HG02885 (cell line): ENCODE results near the gene OPCML.

ENCODE experiments used
- ATAC-seq: cut with Tn5 transposase; IDR thresholded peaks from one replicate; pipeline ENCODE4 v1.9.1; 2021; ENCODE audit warnings: mild to moderate bottlenecking; ENCODE audit not compliant: unreplicated experiment, poor library complexity

The OPCML gene

DNA sequence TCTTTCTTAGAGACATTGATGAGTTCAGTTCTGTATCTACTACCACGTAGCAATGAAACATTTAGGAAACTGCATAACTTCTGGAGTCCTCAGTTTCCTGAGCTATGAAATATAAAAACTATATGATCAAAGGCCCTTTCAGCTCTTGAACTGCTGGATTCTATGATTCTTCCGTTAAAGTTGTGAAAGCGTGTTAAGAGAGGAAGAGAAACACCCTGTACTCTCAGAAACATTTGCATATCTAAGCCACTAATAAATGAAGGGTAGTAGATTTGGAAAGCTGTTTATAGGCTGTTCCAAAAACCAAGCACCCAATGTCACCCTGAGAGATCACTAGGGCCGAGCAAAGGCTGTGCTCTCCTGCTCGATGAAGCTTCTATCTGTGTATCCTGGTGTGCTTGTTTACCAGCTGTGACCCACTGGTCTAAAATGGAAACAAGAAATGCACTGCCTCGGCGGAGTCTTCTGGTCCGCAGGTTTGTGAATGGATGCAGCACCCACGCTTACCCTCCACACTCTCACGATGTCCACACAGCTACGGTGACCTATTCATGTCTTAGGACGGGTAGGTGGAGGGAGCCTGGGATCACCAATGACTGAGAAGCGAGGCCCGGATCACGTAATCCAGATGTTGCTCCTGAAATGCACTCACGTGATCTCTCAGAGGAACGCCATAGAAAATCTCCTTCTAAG is 325.8 kb downstream of the OPCML start:
- no peak for ATAC-seq

DNA sequence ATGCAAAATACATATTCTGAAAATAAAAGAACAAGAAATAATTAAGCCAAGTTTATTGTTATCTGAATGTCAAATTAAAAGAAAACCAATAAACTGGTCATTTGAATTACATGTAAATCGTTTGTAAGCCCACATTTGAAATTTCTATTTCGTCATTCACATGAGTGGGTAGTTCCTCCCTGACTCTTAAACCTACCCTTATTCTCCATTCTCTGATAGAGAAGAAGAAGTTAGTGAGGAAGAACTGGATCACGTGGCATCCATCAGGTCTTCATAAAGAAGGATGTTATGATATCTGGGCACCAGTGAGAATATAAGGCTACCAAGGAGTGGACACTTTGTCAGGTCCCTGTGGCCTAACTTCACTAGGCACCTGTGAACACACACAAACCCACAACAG is 328.1 kb downstream of the OPCML start:
- ATAC-seq, result no peak

DNA sequence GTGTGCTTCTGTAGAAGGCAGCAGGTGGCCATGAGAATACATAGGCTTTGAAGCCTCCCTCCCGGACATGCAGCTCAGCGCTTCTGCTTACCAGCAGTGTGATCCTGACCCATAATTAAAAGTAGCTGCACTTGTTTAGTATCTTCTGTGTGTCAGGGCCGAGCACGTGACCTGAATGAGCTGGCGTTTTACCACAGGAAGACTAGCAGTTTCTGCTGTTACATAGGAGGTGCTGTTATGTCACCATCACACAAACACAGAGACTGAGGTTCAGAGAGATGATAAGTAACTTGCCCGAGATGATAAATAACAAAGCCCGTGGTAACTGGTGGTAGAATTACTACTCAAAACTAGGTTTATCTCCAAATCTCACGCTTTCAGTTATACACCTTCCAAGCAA is 329.5 kb downstream of the OPCML start:
- no peak for ATAC-seq

DNA sequence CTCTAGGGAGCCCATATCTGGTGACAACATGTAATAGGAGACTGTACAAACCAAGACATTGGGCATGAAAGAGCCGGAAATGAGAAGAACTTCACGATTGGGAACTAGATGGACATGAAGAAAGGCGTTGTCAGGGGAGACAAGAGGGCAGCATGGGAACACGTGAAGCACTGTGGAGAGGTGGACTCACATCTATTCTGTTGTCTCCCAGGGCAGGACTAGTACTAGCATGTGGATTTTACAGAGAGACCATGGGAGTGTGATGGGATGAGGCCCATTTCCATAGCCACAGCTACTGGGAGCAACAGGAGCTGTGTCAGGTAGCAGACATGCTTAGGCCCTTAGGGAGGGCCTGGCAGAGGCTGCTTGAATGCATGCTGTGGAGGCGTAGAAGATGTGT is 333.9 kb downstream of the OPCML start:
- ATAC-seq, result no peak

DNA sequence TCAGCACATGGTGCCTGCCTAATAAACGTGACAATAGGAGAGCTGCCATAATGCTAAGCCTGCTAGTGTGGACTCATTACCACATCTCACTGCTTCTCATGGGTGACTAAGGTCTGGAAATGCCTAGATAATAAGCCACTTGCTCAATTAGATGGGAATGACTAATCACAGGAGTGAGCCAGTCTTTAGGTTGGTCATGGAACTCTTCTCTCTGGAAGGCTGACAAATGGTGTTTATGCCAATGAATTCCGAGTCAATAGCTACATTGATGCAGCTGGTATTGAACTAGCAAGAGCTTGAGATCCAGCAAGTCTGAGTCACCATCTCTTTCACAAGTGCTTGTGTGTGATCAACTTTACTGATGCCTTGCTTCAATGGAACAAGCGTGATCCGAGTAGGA is 334.9 kb downstream of the OPCML start:
- ATAC-seq, result no peak

DNA sequence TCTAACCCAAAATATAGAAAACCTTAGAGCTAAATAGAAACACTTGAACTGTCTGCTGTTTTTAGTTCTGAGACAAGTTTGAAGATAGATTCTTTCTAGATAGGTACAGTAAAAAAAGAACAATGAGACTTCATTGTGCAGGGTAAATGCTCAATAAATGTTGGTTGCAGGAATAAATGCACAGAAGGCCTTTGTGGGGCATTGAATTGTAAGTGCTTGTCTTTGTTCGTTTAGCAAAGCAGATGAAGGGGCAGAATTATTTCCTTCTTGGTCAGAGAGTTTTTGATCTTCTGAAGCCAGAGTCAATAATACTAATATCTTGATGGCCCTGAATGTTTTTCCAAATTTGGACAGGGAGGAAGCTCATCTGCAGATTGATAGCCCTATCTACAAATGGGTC is 340.4 kb downstream of the OPCML start:
- ATAC-seq, result no peak

DNA sequence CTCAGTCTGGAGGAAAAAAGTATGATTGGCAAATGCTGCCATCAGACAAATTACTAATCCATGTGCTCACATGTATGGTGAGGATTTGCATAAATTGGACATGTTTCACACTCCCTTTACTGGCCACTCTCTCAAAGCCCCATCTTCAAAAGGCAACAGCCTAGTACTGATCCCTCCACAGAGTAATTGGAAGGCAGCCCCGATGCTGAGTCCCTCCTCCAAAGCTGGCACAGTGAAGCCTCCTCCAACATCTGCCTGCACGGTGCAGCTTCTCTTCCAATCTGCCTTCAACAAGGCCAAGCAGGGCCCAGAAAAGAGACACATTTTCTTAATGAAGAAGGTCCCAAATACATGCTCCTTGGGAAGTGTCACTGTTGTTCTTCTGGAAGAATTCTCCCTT is 350.6 kb downstream of the OPCML start:
- no peak for ATAC-seq

DNA sequence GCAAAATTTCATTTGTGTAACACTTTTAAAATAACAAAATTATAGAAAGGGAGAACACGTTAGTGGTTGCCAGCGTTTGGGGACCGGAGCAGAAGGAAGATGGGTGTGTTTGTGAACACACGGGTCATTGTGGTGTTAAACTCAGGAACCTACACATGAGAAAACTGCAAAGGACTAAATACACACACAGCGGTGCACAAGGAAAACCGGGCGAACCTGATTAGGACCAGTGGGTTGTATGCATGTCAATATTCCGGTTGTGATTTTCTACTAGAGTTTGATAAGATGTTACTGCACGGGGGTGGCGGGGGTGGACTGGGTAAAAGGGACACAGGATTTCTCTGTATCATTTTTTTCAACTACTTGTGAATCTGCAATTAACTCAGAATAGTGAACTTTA is 351.2 kb downstream of the OPCML start:
- ATAC-seq, result no peak

DNA sequence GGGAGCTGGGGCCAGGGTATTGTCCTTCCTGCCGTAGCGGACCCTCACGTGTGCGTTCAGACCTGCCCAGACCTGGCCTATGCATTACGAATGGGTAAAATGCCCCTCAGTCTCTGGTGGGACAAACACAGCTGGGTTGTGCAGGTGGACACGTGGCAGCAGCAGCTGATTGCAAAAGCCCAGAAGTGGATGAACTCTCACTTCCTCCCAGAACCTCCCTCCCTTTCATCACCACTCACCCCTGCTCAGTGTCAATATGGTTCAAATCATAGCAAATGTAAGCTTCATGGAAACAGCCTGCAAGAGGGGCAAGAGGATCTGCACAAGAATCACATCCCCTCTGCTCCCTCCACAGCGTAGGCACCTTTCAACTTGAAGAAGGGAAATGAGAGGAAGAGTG is 352.1 kb downstream of the OPCML start:
- ATAC-seq, result no peak

DNA sequence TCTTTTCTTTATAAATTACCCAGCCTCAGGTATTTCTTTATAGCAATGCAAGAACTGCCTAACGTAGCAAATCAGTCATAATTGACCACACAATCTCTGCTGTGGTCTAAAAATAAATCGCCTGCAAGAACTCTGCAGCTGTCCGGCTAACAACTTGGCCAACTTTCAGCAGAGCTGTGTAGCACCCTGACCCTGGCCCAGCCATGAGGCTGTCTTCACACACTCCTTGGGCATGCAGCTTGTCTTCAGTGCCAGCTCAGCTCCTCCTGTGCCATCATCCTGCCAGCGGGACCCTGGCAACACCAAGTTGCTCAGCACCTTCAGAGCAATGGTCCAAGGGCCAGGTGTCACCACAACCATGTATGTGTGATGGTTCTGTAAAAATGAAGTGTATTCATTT is 355.6 kb downstream of the OPCML start:
- no peak for ATAC-seq

DNA sequence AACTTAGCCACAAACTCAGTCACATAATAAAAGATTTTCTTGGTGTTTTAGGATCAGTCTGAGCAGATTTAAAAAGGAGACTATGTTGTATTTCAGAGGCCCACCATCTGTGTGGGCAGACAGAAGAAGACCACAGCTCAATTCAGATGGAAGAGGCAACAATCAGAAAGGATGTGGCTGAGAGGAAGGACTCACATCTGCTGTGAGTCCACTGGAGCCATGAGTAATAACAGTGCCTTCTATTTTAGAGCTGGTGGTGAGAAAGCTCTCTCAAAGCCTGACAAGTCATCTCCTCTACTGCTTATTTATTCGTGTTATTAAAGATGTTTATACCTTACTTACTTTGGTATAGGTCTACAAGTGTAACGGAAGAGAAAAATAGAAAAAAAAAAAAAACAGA is 357.2 kb downstream of the OPCML start:
- peak; percentile 90 for ATAC-seq

DNA sequence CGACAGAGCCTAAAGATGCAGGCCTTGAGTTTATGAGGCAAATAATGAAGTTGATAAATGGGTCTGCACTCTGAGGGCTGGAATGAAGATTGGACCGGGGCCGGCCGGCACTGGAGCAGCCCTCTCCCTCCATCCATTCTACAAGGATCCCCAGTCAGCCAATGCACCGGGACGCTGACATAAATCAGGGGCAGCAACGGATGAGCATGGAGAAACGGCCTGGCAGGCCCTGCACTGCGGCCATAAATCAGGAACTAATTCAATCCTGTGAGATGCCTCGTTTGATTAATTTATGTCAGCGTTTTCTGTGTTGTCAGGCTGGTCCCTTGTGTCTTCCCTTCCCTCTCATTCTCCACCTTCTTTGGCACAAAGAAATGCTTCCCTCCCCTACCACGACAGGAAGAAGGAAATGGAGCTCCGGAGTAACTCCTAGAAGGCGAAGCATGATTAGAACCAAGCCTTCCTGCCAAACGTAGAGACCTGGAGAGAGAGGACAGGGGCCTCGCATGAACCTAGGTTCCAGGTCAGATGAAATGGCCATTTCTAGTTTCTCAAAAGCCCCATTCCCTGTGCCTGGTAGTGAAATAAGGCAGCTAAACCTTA is 358.4 kb downstream of the OPCML start:
- no peak for ATAC-seq

DNA sequence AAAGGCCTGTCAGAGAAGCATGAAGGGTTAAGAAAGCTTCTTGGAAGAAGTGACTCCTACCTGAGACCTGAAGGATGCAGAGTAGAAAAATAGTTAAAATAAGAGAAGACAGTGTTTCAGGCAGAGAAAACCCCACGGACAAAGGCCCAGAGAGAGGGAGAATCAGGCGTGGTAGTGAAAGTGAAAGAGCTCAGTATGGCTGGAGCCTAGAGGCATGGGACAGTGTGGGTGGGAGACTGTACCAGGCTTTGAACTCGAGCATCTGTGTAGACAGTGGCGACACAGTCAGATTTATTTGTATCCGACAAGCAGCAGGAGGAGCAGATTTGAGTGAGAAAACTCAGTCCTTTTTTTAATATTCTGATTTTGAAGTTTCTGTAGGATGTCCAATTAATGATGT is 360.0 kb downstream of the OPCML start:
- peak; percentile 44 for ATAC-seq

DNA sequence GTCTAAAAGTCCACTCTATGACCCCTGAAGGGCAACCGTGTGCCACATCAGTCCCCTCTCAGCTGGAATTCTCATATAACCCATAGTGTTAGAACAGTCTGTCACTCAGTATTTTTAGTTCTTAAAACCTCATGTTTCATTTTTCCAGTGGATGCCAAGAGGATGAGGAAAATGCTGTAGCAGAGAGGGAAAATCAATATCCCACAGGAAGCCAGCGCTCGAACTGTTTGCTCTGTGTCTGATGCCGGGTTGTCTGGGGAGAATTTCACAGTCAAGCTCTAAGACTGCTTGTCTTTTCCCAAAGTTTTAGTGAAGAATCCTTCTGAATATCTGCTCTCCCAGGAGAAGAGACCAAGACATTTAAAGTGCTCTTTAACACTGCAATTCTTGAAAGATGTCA is 360.9 kb downstream of the OPCML start:
- ATAC-seq, result no peak

DNA sequence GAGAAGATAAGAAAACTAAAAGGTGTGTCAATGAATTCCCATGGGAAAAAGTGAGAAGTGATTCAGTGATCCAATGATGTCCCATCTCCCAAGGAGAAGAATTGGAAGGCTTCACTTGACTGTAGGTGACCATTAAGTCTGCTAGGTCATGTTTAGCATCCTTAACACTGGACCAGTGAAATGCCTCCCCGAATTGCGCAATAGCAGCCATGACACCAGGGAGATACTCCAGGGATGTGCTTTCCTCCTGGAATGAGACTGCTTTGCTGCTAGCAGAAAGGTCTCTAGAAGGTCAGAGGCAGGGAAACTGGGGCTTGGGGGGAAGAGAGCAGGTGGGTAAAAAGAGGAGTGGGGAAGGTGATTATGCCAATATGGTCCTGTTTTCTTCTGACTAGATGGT is 364.3 kb downstream of the OPCML start:
- ATAC-seq, result no peak

DNA sequence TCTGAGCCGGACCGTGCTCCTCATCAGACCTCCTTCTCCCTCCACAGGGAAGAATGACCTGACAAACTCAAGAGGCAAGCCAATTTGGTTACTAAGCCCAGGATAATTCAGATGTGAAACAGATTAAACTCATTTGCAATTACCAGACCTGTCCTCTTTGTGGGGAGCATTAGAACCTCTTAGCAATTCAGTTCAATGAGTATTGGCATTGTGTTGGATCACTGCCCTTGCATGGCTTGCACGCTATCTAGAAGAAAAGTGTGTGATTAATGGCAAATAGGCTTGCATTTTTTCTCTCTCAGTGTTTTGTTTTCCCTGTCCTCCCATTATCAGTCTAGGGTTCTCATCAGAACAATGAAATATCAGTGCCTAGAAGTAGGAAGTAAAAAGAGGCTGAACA is 365.6 kb downstream of the OPCML start:
- no peak for ATAC-seq

DNA sequence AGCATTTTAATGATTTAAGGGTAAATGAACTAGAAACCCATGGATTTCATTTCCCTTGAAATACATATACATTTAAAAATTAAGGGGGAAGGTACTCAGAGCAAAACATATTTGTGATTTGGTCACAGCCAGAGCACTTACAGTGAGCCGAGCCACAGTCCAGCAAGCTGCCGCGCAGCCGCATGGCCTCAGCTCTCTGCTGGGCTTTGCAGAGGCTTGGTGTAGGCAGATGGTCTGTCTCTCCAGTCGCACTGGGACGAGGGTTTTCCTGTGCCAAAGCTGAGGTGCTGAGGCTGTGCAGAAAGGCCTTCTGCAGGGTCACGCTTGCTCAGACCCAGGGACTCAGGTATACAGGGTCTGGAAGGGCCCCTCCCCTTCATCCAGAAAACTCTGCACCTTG is 367.3 kb downstream of the OPCML start:
- ATAC-seq, result no peak

DNA sequence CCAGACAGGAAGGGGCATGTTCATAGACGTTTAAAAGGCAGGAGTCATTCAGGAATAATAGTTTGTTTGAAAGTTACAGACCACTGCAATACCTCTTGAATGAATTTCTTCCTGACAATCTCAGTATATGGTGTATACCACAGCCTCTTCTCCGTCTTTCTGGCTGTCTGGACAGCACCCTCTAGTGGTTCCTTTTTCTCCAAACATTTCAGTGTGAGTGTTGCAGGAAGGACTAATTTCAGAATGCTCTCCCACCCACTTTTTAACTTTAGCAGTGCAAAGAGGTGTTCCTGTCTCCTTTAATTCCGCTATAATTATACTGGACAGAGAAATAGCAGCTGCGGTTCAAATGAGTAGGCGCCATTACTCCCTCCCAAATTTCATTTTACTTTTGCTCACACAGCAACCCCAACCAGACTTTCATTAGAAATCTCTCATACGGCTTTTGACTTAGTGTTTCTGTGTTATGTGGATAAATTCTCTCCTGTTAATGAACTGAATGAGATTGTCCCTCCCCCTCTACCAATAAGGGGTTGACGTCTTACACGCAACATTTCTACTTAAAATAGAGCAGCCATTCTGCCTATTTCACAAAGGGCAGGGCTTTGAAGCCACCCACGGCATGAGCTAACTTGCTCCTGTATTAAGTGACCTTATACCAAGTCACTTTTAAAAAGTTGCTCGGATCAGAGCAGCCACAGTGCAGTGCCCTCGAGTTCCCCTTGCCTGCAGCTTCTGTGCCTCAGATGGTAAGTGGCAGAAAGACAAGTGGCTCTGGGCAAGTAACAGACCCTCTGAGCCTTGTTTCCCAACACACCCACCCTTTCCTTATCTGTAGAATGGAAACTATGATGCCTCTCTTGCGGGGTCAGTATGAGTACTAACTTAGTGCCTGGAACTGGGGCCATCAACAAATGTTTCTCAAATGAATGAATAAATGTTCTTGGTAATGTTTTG is 368.6 kb downstream of the OPCML start:
- peak; percentile 88 for ATAC-seq

DNA sequence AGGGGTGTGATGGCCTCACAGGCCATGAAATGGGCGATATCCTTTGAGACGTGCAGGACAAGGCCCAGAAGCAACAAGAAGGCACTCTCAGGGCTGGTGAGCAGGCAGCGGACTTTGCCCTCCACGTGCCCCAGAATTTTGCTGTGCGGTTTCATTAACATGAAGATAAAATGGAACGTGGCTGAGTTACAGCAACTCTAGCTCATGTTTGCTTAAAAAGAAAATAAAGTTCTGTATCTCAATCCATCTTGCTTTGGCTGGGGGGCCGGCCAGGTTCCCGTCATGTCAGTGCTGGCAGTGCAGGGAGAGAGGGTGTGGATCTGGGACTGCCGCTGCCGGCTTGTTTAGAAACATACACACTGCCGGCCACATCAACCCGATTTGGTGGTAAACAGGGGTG is 370.1 kb downstream of the OPCML start:
- no peak for ATAC-seq

DNA sequence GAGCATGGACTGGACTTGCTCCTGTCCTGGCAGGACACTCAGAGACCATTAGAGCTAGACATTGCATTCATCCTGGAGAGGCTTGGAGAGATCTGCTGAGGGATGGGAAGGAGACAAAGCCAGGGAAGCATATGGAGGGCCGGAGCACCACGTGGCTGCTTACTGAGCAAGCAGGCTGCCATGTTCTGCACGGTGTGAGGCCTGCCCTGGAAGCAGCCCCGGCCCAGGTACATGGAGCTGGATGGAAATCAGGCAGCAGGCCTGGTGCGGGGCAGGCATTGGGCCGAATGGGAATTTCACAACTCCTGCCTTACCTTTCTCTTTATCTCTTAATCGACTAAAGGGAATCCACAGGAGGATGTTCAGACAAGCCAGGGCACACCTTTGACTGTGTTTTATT is 371.5 kb downstream of the OPCML start:
- no peak for ATAC-seq

DNA sequence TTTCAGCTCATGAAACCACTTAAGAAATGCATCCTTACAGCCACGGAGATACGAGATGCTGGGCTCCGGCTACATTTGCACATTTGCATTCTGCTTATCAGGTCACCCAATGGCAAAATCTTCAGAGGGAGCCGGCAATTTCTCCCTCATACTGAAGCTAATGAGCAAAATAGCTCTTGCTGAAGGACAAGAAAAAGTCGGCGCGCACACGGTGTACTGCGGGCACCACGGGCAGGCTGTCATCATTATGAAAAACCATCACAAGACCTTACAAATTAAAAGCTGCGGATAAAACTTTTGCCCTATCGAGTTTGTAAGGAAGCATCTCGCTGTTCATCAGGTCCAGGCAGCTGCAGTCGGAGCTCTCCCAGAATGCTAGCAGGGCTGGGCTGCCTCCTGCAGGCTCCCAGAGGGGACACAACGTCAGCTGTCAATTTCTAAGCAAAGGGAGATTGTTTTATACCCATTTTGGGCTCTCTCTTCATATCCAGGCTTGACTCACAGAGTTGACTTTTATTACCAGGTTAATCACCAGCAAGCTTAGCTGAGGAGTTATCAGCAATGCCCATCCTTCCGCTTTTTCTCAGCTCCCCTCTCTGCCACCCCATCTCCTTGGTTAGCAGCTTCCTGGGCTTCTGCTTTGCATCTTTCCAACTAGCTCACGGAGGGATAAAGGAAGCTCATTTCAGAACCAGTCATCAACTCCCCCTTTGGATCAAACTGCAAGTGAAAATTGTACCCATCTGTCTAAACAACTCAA is 375.1 kb downstream of the OPCML start:
- ATAC-seq, result no peak
